Aorta (tissue), 5 donors: Measurements from ENCODE around the gene P2RY13. TPM values are rescaled to one million over a fixed set of nuclear protein-coding genes. Genes with fewer than 3 reads are reported as not detected.

ENCODE experiments used
- ATAC-seq: fragments of 200-7000 bp; cut with Tn5 transposase; one replicate; pipeline ENCODE4 v1.9.1; 2022; ENCODE audit warnings: moderate library complexity; ENCODE audit not compliant: low FRiP score
- DNase-seq, 2 donors: peaks; one replicate each; pipeline ENCODE4 v3.0.0-alpha.2; 2020
- H3K27ac ChIP-seq, 2 donors: one replicate each; pipeline ENCODE4 v1.5.1; 2013; ENCODE audit warnings: low read length in 2 of 2, mild to moderate bottlenecking in 2 of 2, moderate library complexity in 2 of 2, control low read depth in 1 of 2, inconsistent platforms in 1 of 2, low read depth in 1 of 2
- H3K27me3 ChIP-seq, 2 donors: one replicate each; pipeline ENCODE4 v1.6.1; 2013; ENCODE audit warnings: control low read depth in 1 of 2, low read length in 1 of 2, mild to moderate bottlenecking in 1 of 2, moderate library complexity in 1 of 2; ENCODE audit not compliant: insufficient read depth in 2 of 2, control insufficient read depth in 1 of 2
- H3K36me3 ChIP-seq, 2 donors: one replicate each; pipeline ENCODE4 v1.6.1; 2013; ENCODE audit warnings: control low read depth in 1 of 2, low read length in 1 of 2, mild to moderate bottlenecking in 1 of 2; ENCODE audit not compliant: insufficient read depth in 2 of 2, control insufficient read depth in 1 of 2
- H3K4me1 ChIP-seq, 2 donors: one replicate each; pipeline ENCODE4 v1.6.1; 2013; ENCODE audit warnings: low read length in 2 of 2, control low read depth in 1 of 2, mild to moderate bottlenecking in 1 of 2, moderate library complexity in 1 of 2; ENCODE audit not compliant: insufficient read depth in 2 of 2, control insufficient read depth in 1 of 2
- H3K4me3 ChIP-seq, 2 donors: one replicate each; pipeline ENCODE4 v1.5.1; 2013; ENCODE audit warnings: low read length in 2 of 2, control low read depth in 1 of 2, mild to moderate bottlenecking in 1 of 2
- H3K9me3 ChIP-seq: one replicate; pipeline ENCODE4 v1.6.1; 2013; ENCODE audit warnings: mild to moderate bottlenecking, low read length; ENCODE audit not compliant: control insufficient read depth
- WGBS, 2 donors: extraction: QIAGEN DNeasy Blood & Tissue Kit; methylation state at CpG; one replicate each; pipeline ENCODE4 v1.1.7; 2013; 5-methylcytosine and 5-hydroxymethylcytosine counted together
- intact Hi-C, 2 donors: fragments of 100-400 bp; cut with DNase I; formaldehyde crosslinking; loops; one replicate each; pipeline versions ENCODE4 v1.14.2 to v1.15.0; 2022
- polyA plus RNA-seq, 2 donors: library from polyadenylated mRNA; stranded (reverse); fragments of 200-250 nt; gene quantifications; one replicate each; pipeline ENCODE4 v1.2.3, GENCODE V29; 2013
- total RNA-seq, 2 donors: library from RNA; stranded (reverse); fragmentation: NEBNext Ultra II Directional; extraction: Animal tissue kit (Norgen Biotek cat#: 25700); gene quantifications; one replicate each; pipeline ENCODE4 v1.2.1, GENCODE V29; 2021
- donor health status: healthy with polysubstance abuse.
- donor health status: Bipolar disorder and iron deficiency.
- donor health status: DM: no; HTN: no; CAD: no.
- donor health status: DM: no; HTN: no; CAD: no.
- donor health status: DM: yes; HTN: yes; CAD: no.

Gene P2RY13
- total and polyA plus RNA-seq, 4 donors, result 0.51 to 3.3 (median 2.7) TPM

GRCh38 chr3:151278230-151278629 lies 51.1 kb downstream of the P2RY13 start, which contains the start of gene P2RY14:
Gene P2RY14, minus strand, starts transcription at chr3:151278542. Its CDS starts 64,226 bp downstream, at chr3:151214316.
- DNase-seq, result no peak
- Histone ChIP-seq H3K36me3 (no peaks in the 10 kb centered on the region), H3K9me3 (no peaks in the 10 kb centered on the region), H3K4me1 (peaks cover 0 to 1% of the 10 kb centered on the region in 2 donors), H3K27me3 (no peaks in the 10 kb centered on the region), H3K4me3 (no peak within 1 kb of the TSS), H3K27ac (no peak within 1 kb of the TSS)
- no peak for ATAC-seq
- intact Hi-C loops, result loop anchor here in 1 of 2 donors (10.0 kb wide), 1 partner anchor 483 kb away; no protein-coding TSS in a partner anchor
- WGBS, 2 donors, result 65 to 68% methylated on average over 4 of the region's 4 CpGs

GRCh38 chr3:151276687-151277042 lies 52.7 kb downstream of the P2RY13 start:
- 91 to 93% methylated on average over 6 of the region's 6 CpGs for WGBS, 2 donors
- Histone ChIP-seq H3K27ac (no peak overlapping the region), H3K36me3 (no peaks in the 10 kb centered on the region), H3K9me3 (no peaks in the 10 kb centered on the region), H3K27me3 (no peaks in the 10 kb centered on the region), H3K4me3 (no peak overlapping the region), H3K4me1 (peaks cover 0 to 1% of the 10 kb centered on the region in 2 donors)
- intact Hi-C loops, result loop anchor here in 1 of 2 donors (10.0 kb wide), 1 partner anchor 482 kb away; no protein-coding TSS in a partner anchor
- ATAC-seq, result peak; percentile 24
- no peak for DNase-seq

Other genes with a start within 250 kb of the P2RY13 start
- 1 to 10 TPM; 1.1 to 2.3 TPM for gene MED12L, start 243.9 kb downstream of the P2RY13 start, total RNA-seq
- not detected for gene MED12L, start 243.9 kb downstream of the P2RY13 start, polyA plus RNA-seq
- 1 to 10 TPM in 1 of 2 donors, under 1 TPM in 1; 0.96 to 1.2 TPM for gene GPR171, start 126.3 kb downstream of the P2RY13 start, total RNA-seq
- gene GPR171, start 126.3 kb downstream of the P2RY13 start, polyA plus RNA-seq, result 1 to 10 TPM in 1 of 2 donors, not detected in 1; 1.0 TPM
- gene P2RY14, start 51.0 kb downstream of the P2RY13 start, total RNA-seq, result 1 to 10 TPM; 1.1 to 2.8 TPM
- gene P2RY14, start 51.0 kb downstream of the P2RY13 start, polyA plus RNA-seq, result 1 to 10 TPM in 1 of 2 donors, under 1 TPM in 1; 0.97 to 1.8 TPM
- not detected for gene GPR87, start 12.7 kb downstream of the P2RY13 start, total RNA-seq
- not detected for gene GPR87, start 12.7 kb downstream of the P2RY13 start, polyA plus RNA-seq
- gene P2RY12, start 55.2 kb upstream of the P2RY13 start, total RNA-seq, result 1 to 10 TPM; 1.9 to 3.6 TPM
- 1 to 10 TPM in 1 of 2 donors, under 1 TPM in 1; 0.87 to 5.1 TPM for gene P2RY12, start 55.2 kb upstream of the P2RY13 start, polyA plus RNA-seq
- gene IGSF10, start 131.5 kb upstream of the P2RY13 start, total RNA-seq, result 1 to 10 TPM; 2.2 to 7.7 TPM
- 1 to 10 TPM; 2.3 to 2.9 TPM for gene IGSF10, start 131.5 kb upstream of the P2RY13 start, polyA plus RNA-seq